Large intestine (tissue), 3 donors: Measurements from ENCODE around the gene FOXO1. TPM values are rescaled to one million over a fixed set of nuclear protein-coding genes. Genes with fewer than 3 reads are reported as not detected.

Experiments
- DNase-seq, 2 donors: peaks; one replicate each; pipeline versions ENCODE4 v3.0.0 to v3.0.0-alpha.2; 2013
- H3K27ac ChIP-seq: one replicate; pipeline ENCODE4 v1.5.1; 2013; ENCODE audit warnings: low read length
- H3K27me3 ChIP-seq: 2 replicates; pipeline ENCODE4 v1.6.1; 2013; ENCODE audit warnings: low read length; ENCODE audit not compliant: control insufficient read depth, insufficient read depth
- H3K36me3 ChIP-seq: 2 replicates; pipeline ENCODE4 v1.6.1; 2013; ENCODE audit warnings: low read length; ENCODE audit not compliant: control insufficient read depth, insufficient read depth
- H3K4me1 ChIP-seq: one replicate; pipeline ENCODE4 v1.6.1; 2013; ENCODE audit warnings: low read length; ENCODE audit not compliant: control insufficient read depth, insufficient read depth
- H3K4me3 ChIP-seq: one replicate; pipeline ENCODE4 v1.5.1; 2013; ENCODE audit warnings: low read length
- H3K9me3 ChIP-seq: one replicate; pipeline ENCODE4 v1.6.1; 2013; ENCODE audit warnings: mild to moderate bottlenecking, low read depth, low read length, moderate library complexity; ENCODE audit not compliant: control insufficient read depth
- WGBS: methylation state at CpG from one replicate; pipeline ENCODE4 v1.1.5; 2013; ENCODE audit warnings: low lambda C conversion rate; ENCODE audit not compliant: insufficient coverage; 5-methylcytosine and 5-hydroxymethylcytosine counted together
- polyA plus RNA-seq: library from polyadenylated mRNA; unstranded; fragments of 120-200 nt; gene quantifications from one replicate; pipeline ENCODE4 v1.2.1, GENCODE V29; 2013

The FOXO1 gene
- polyA plus RNA-seq, 1 donor, result 11.2 TPM

- Histone ChIP-seq H3K9me3 (no peaks in the 10 kb centered on the region), H3K27ac (no peak overlapping the region), H3K4me1 (peaks cover 24% of the 10 kb centered on the region), H3K36me3 (no peaks in the 10 kb centered on the region), H3K4me3 (no peak overlapping the region), H3K27me3 (no peaks in the 10 kb centered on the region)
- WGBS, result 17% methylated on average over 1 of the region's 2 CpGs
- DNase-seq, result no peak
Measured at GRCh38 chr13:40566811-40567210, 99.6 kb downstream of the FOXO1 start.

DNA sequence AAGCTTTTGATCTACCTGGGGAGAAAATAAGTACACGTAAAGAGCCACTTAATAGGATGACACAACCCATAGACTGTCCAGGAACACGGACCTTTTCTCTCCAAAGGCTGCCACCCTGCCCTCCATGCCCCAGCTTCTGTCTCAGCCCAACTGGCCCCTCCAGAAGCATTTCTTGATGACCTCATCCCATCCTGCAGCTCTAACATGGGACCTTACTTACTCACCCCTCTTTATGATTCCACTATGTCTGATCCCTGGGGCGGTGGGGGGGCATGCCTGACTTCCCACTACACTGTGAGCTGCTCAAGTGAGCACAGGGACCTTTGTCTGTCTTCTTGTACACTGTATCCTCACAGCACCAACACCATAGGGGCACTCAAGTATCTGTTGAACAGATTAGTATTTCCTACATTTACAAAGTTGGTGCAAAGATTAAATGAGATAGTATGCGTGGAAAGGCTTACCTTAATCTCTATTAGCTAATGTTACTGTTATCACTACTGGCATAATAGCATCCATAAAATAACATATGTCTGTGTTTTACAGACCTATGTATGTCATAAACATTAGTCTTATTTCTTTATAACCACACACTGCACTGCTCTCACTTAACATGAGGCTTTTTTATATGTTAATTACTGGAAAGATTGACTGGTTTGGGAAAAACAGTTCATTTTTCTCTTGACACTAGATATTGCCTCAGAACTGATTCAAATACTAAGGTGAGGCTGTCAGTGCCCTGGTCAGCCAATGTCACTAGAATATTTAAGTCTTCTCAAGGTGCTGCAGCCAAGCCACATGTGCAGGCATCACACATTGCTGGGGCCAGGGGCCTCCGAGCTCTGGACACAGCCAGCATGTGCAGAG lies 100.9 kb downstream of the FOXO1 start:
- H3K27me3 ChIP-seq, result no peaks in the 10 kb centered on the region
- H3K27ac ChIP-seq, result no peak overlapping the region
- WGBS, result 100% methylated on average over 1 of the region's 5 CpGs
- no peak for DNase-seq
- H3K36me3 ChIP-seq, result no peaks in the 10 kb centered on the region
- peaks cover 24% of the 10 kb centered on the region for H3K4me1 ChIP-seq
- no peak overlapping the region for H3K4me3 ChIP-seq
- H3K9me3 ChIP-seq, result no peaks in the 10 kb centered on the region

GRCh38 chr13:40564342-40565001 lies 102.0 kb downstream of the FOXO1 start:
- Histone ChIP-seq H3K27me3 (no peaks in the 10 kb centered on the region), H3K36me3 (no peaks in the 10 kb centered on the region), H3K27ac (no peak overlapping the region), H3K9me3 (no peaks in the 10 kb centered on the region), H3K4me3 (no peak overlapping the region), H3K4me1 (peaks cover 21% of the 10 kb centered on the region)
- DNase-seq, result no peak
- WGBS, result 97% methylated on average over 4 of the region's 15 CpGs

- DNase-seq, result no peak
- H3K36me3 ChIP-seq, result no peaks in the 10 kb centered on the region
- no peak overlapping the region for H3K27ac ChIP-seq
- no peaks in the 10 kb centered on the region for H3K9me3 ChIP-seq
- peaks cover 15% of the 10 kb centered on the region for H3K4me1 ChIP-seq
- H3K27me3 ChIP-seq, result no peaks in the 10 kb centered on the region
- WGBS, result 25% methylated on average over 1 of the region's 14 CpGs
- H3K4me3 ChIP-seq, result no peak overlapping the region
Measured at GRCh38 chr13:40563350-40564125, 102.9 kb downstream of the FOXO1 start.

- H3K4me1 ChIP-seq, result peaks cover 10% of the 10 kb centered on the region
- H3K4me3 ChIP-seq, result no peak overlapping the region
- H3K27me3 ChIP-seq, result no peaks in the 10 kb centered on the region
- H3K9me3 ChIP-seq, result no peaks in the 10 kb centered on the region
- DNase-seq, result no peak
- WGBS, result no CpG with 5 or more reads among the region's 6 CpGs
- no peaks in the 10 kb centered on the region for H3K36me3 ChIP-seq
- H3K27ac ChIP-seq, result no peak overlapping the region
Measured at GRCh38 chr13:40562975-40563349, 103.5 kb downstream of the FOXO1 start.

DNA sequence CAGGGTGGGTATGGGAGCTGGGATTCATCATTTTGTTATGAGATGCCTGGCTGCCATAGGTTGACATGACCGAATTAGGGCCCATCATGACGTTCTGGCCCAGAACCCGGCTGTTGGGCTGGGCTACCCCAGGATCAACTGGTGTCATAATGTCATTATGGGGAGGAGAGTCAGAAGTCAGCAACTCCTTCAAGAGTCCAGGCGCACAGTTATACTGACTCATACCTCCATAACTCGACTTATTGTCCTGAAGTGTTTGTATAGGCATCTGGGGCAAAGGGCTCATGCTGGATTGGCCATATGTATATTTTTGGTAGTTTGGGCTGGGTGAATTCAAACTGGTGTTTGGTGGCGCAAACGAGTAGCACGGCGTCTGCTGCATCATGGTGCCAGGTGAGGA lies 106.5 kb downstream of the FOXO1 start:
- Histone ChIP-seq H3K36me3 (no peaks in the 10 kb centered on the region), H3K4me3 (no peak overlapping the region), H3K9me3 (no peaks in the 10 kb centered on the region), H3K4me1 (peaks cover 6% of the 10 kb centered on the region), H3K27ac (no peak overlapping the region), H3K27me3 (no peaks in the 10 kb centered on the region)
- DNase-seq, result no peak
- no CpG with 5 or more reads among the region's 9 CpGs for WGBS

- Histone ChIP-seq H3K36me3 (no peaks in the 10 kb centered on the region), H3K4me3 (no peak overlapping the region), H3K9me3 (no peaks in the 10 kb centered on the region), H3K27ac (no peak overlapping the region), H3K4me1 (peaks cover 2% of the 10 kb centered on the region), H3K27me3 (no peaks in the 10 kb centered on the region)
- no CpG with 5 or more reads among the region's 1 CpG for WGBS
- no peak for DNase-seq
Measured at GRCh38 chr13:40558656-40559055, 107.8 kb downstream of the FOXO1 start.

GRCh38 chr13:40556453-40556852 lies 110.0 kb downstream of the FOXO1 start:
- no peaks in the 10 kb centered on the region for H3K36me3 ChIP-seq
- no peak overlapping the region for H3K27ac ChIP-seq
- no peak overlapping the region for H3K4me3 ChIP-seq
- no peaks in the 10 kb centered on the region for H3K27me3 ChIP-seq
- H3K4me1 ChIP-seq, result no peaks in the 10 kb centered on the region
- H3K9me3 ChIP-seq, result no peaks in the 10 kb centered on the region
- no peak for DNase-seq

- no peaks in the 10 kb centered on the region for H3K36me3 ChIP-seq
- no peaks in the 10 kb centered on the region for H3K27me3 ChIP-seq
- 67% methylated on average over 2 of the region's 3 CpGs for WGBS
- H3K9me3 ChIP-seq, result no peaks in the 10 kb centered on the region
- no peak for DNase-seq
- H3K27ac ChIP-seq, result no peak overlapping the region
- H3K4me3 ChIP-seq, result no peak overlapping the region
- H3K4me1 ChIP-seq, result no peaks in the 10 kb centered on the region
Measured at GRCh38 chr13:40553356-40553755, 113.1 kb downstream of the FOXO1 start.

DNA sequence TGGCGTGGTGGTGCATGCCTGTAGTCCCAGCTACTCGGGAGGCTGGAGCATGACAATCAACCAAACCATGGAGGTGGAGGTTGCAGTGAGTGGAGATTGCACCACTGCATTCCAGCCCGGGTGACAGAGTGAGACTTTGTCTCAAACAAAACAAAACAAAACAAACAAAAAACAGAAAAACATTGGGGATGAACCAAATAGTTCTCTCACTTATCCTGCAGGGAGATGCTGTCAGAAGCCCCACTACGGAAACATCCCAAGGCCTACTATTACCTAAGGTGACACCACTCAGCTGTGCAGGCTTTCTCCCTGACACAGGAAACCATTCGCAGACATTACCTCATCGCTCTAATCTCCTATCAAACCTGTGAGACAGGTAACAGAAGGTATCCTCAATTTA lies 113.5 kb downstream of the FOXO1 start:
- H3K4me1 ChIP-seq, result no peaks in the 10 kb centered on the region
- H3K27ac ChIP-seq, result no peak overlapping the region
- H3K4me3 ChIP-seq, result no peak overlapping the region
- DNase-seq, result no peak
- H3K36me3 ChIP-seq, result no peaks in the 10 kb centered on the region
- H3K27me3 ChIP-seq, result no peaks in the 10 kb centered on the region
- H3K9me3 ChIP-seq, result no peaks in the 10 kb centered on the region
- WGBS, result no CpG with 5 or more reads among the region's 6 CpGs
